ENCODE results near the gene RNF208. TPM values are rescaled to one million over a fixed set of nuclear protein-coding genes. Genes with fewer than 3 reads are reported as not detected.

Gene RNF208
- polyA plus RNA-seq, 1 donor from 2014 or later, result 1.5 TPM

DNA sequence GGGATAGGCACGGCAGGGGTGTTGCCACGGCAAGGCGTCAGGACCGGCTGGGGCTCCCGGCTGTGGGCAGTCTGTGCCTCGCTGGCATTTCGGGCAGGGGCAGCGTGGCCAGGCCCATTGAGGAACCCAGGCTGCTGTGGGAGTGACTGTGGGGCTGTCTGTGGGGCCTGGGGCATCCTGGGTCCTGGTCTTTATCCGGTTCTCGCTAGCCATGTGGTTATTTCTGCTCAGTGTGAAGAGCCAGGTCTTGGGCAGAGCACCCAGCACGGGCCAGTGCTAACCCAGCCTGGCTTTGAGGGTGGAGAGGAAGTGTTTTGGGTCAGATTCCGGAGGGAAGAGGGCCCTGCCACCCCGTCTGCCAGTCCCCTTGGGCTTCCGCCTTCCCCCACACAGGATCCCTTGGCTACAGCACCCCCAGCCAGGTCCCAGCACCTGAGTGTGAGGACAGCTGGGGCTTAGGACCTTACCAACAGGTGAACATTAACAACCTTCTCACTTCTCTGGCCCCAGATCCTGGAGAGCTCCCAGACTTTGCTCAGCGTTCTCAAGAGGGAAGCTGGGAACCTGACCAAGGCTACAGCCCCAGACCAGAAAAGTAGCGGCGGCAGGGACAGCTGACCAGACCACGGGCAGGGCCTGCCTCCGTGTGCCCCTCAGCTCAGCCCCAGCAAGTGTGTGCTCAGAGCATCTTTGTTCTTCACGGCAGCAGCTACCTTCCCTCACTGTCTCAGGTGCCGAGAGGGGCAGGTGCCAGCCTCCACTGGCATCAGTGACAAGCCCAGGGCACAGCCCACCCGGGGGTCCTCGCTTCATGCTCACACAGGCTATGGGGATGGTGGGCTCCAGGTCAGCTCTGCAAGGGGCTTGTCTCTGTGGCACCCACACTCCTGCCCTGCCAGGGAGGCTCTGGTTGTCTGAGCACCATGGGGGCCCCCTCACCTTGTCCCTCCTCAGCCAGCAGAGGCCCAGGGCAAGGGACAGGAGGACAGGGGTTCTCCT is 32.4 kb downstream of the RNF208 start:
- TF ChIP-seq EZH2 (IDR thresholded peaks at IDR 0.05; ENCODE audit: borderline replicate concordance, insufficient read depth, low read length, poor library complexity, severe bottlenecking) (no peak), REST (IDR thresholded peaks at IDR 0.05; ENCODE audit: borderline replicate concordance) (no peak), SMC3 (conservative IDR thresholded peaks at IDR 0.05; ENCODE audit: poor library complexity) (no peak)
- no peaks in the 10 kb centered on the region for H3F3A ChIP-seq (ENCODE audit: insufficient read depth, low read length, poor library complexity, severe bottlenecking)
- H3K9ac ChIP-seq (ENCODE audit: low read length), result peak overlapping the region; percentile 85
- peak overlapping the region; percentile 98 for H3K4me3 ChIP-seq (ENCODE audit: low read length)
- H3K9me2 ChIP-seq (ENCODE audit: insufficient read depth, low read length), result no peaks in the 10 kb centered on the region
- no peaks in the 10 kb centered on the region for H3K36me3 ChIP-seq (ENCODE audit: insufficient read depth, low read length)
- peak overlapping the region; percentile 76 for H3K27ac ChIP-seq (ENCODE audit: low read length)
- H2AFZ ChIP-seq (ENCODE audit: low read depth, low read length), result no peak overlapping the region
- H3K9me3 ChIP-seq (ENCODE audit: low read length), result no peaks in the 10 kb centered on the region
- H3K27me3 ChIP-seq (ENCODE audit: insufficient read depth, low read depth, low read length), result no peaks in the 10 kb centered on the region
- H3K4me2 ChIP-seq (ENCODE audit: low read length), result peak overlapping the region; percentile 91
- peaks cover 14% of the 10 kb centered on the region for H3K79me2 ChIP-seq (replicated peaks; ENCODE audit: insufficient read depth, low read length)
- no peaks in the 10 kb centered on the region for H4K20me1 ChIP-seq (ENCODE audit: insufficient read depth)

DNA sequence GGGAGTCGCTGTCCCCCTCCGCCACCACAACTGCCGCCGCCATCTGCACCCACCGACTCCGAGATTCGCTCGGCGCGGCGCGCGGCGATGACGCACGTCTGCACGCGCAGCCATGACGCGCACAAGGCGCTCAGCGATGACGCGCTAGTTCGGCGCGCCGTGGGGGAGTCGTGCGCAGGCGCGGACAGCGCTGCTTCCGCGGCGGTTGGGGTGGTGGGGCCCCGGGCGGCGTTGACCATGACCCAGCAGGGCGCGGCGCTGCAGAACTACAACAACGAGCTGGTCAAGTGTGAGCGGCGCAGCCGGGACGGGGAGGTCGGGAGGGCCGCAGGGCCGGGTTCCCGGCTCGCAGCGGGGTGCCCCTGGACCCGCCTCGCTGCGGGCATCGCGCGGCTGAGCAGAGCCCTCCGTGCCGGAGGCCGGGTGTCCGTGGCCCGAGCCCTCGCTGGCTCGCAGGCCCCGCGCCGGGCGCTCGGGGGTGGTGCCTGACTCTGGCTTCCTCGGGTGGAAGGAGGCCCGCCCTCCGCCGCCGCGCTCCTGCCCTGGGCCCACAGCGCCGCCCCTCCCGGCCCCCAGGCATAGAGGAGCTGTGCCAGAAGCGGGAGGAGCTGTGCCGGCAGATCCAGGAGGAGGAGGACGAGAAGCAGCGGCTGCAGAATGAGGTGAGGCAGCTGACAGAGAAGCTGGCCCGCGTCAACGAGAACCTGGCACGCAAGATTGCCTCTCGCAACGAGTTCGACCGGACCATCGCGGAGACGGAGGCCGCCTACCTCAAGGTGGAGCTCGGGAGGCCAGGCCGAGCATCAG is 33.3 kb downstream of the RNF208 start, which contains the start of the genes ANAPC2 and SSNA1:
Gene ANAPC2, minus strand, starts transcription at position 71 of the 807 bp plus-strand sequence. Its CDS starts 28 bp downstream, at position 43.
Gene SSNA1, plus strand, starts transcription at position 187 of the 807 bp plus-strand sequence. Its CDS starts 51 bp downstream, at position 238.
- H3K9me2 ChIP-seq (ENCODE audit: insufficient read depth, low read length), result no peaks in the 10 kb centered on the region
- H3K36me3 ChIP-seq (ENCODE audit: insufficient read depth, low read length), result no peaks in the 10 kb centered on the region
- no peaks in the 10 kb centered on the region for H4K20me1 ChIP-seq (ENCODE audit: insufficient read depth)
- peak; percentile 27 for TF ChIP-seq RAD21 (conservative IDR thresholded peaks at IDR 0.05)
- TF ChIP-seq SMC3 (conservative IDR thresholded peaks at IDR 0.05; ENCODE audit: poor library complexity), result peak; percentile 51
- TF ChIP-seq, protein P1, sequence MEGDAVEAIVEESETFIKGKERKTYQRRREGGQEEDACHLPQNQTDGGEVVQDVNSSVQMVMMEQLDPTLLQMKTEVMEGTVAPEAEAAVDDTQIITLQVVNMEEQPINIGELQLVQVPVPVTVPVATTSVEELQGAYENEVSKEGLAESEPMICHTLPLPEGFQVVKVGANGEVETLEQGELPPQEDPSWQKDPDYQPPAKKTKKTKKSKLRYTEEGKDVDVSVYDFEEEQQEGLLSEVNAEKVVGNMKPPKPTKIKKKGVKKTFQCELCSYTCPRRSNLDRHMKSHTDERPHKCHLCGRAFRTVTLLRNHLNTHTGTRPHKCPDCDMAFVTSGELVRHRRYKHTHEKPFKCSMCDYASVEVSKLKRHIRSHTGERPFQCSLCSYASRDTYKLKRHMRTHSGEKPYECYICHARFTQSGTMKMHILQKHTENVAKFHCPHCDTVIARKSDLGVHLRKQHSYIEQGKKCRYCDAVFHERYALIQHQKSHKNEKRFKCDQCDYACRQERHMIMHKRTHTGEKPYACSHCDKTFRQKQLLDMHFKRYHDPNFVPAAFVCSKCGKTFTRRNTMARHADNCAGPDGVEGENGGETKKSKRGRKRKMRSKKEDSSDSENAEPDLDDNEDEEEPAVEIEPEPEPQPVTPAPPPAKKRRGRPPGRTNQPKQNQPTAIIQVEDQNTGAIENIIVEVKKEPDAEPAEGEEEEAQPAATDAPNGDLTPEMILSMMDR (IDR thresholded peaks at IDR 0.05; ENCODE audit: poor library complexity, severe bottlenecking), result peak; percentile 46
- TF ChIP-seq TAF1 (IDR thresholded peaks at IDR 0.05; ENCODE audit: low read depth), result peak; percentile 44
- TF ChIP-seq EZH2 (IDR thresholded peaks at IDR 0.05; ENCODE audit: borderline replicate concordance, insufficient read depth, low read length, poor library complexity, severe bottlenecking), result no peak
- no peak for TF ChIP-seq POLR2AphosphoS5 (IDR thresholded peaks at IDR 0.05)
- peak; percentile 79 for TF ChIP-seq EP300 (conservative IDR thresholded peaks at IDR 0.05; ENCODE audit: poor library complexity, severe bottlenecking)
- peak; percentile 66 for TF ChIP-seq REST (IDR thresholded peaks at IDR 0.05; ENCODE audit: borderline replicate concordance)
- TF ChIP-seq MXI1 (conservative IDR thresholded peaks at IDR 0.05; ENCODE audit: poor library complexity, severe bottlenecking), result peak; percentile 93
- H3K4me2 ChIP-seq (ENCODE audit: low read length), result peak within 1 kb of the TSS; percentile 95
- peak within 1 kb of the TSS; percentile 69 for H2AFZ ChIP-seq (ENCODE audit: low read depth, low read length)
- H3K9me3 ChIP-seq (ENCODE audit: low read length), result no peaks in the 10 kb centered on the region
- H3F3A ChIP-seq (ENCODE audit: insufficient read depth, low read length, poor library complexity, severe bottlenecking), result no peaks in the 10 kb centered on the region
- peak within 1 kb of the TSS; percentile 76 for H3K27ac ChIP-seq (ENCODE audit: low read length)
- peak within 1 kb of the TSS; percentile 85 for H3K9ac ChIP-seq (ENCODE audit: low read length)
- no peaks in the 10 kb centered on the region for H3K27me3 ChIP-seq (ENCODE audit: insufficient read depth, low read depth, low read length)
- peaks cover 14% of the 10 kb centered on the region for H3K79me2 ChIP-seq (replicated peaks; ENCODE audit: insufficient read depth, low read length)
- peak within 1 kb of the TSS; percentile 98 for H3K4me3 ChIP-seq (ENCODE audit: low read length)
